ENCODE measurements around the gene TMPRSS9.
"Not testable (repeated sequence)": the region's sequence is repeated elsewhere in the genome, so short reads cannot be mapped to it uniquely, and the experiment has no call there.

The TMPRSS9 gene

DNA sequence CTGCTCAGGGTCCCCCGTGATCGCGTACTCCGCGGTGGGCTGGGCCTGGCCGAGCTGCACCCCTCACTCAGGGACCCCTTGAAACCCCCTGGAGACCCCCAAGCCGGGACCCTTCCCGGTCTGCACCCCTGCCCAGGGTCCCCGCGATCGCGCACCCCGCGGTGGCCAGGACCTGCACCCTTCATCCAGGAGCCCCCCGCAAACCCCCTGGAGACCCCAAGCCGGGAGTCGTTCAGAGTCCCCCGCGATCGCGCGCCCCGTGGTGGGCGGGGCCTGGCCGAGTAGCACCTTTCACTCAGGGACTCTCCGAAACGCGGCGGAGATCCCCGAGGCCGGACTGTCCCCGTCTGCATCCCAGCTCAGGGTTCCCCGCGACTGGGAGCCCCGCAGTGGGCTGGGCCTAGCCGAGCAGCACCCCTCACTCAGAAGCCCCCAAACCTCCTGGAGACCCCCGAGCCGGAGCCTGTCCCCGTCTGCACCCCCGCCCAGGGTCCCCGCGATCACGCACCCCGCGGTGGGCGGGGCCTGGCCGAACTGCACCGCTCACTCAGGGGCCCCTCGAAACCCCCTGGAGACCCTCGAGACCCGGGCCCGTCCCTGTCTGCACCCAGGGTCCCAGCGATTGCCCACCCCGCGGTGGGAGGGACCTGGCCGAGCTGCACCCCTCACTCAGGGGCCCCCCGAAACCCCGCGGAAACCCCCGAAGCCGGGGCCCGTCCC is 95.9 kb downstream of the TMPRSS9 start:
- TF ChIP-seq, protein P1, sequence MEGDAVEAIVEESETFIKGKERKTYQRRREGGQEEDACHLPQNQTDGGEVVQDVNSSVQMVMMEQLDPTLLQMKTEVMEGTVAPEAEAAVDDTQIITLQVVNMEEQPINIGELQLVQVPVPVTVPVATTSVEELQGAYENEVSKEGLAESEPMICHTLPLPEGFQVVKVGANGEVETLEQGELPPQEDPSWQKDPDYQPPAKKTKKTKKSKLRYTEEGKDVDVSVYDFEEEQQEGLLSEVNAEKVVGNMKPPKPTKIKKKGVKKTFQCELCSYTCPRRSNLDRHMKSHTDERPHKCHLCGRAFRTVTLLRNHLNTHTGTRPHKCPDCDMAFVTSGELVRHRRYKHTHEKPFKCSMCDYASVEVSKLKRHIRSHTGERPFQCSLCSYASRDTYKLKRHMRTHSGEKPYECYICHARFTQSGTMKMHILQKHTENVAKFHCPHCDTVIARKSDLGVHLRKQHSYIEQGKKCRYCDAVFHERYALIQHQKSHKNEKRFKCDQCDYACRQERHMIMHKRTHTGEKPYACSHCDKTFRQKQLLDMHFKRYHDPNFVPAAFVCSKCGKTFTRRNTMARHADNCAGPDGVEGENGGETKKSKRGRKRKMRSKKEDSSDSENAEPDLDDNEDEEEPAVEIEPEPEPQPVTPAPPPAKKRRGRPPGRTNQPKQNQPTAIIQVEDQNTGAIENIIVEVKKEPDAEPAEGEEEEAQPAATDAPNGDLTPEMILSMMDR (IDR thresholded peaks at IDR 0.05; ENCODE audit: extremely low read depth, missing control alignments), result no peak
- peak; percentile 90 for DNase-seq (ENCODE audit: low spot score)

DNA sequence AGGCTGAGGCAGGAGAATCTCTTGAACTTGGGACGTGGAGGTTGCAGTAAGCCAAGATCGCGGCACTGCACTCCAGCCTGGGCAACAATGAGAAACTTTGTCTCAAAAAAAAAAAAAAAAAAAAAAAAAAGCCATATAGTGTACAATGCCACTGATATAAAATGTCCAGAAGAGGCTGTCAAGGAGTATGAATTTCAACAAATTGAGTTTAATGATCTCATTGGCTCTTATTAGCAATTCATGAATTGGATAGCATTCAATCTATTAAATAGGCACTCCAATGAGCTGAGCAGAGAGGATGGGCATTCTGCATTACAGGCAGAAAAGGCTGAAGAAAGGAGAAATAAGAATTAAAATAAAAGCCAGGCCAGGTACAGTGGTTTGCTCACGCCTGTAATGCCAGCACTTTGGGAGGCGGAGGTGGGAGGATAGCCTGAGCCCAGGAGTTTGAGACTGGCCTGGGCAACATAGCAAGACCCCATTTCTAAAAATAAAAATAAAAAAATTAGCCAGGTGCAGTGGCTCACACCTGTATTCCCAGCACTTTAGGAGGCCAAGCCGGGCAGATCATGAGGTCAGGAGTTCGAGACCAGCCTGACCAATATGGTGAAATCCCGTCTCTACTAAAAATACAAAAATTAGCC is 97.5 kb downstream of the TMPRSS9 start:
- no peak for DNase-seq (ENCODE audit: low spot score)
- TF ChIP-seq, protein P1 (IDR thresholded peaks at IDR 0.05; ENCODE audit: extremely low read depth, missing control alignments), result no peak

DNA sequence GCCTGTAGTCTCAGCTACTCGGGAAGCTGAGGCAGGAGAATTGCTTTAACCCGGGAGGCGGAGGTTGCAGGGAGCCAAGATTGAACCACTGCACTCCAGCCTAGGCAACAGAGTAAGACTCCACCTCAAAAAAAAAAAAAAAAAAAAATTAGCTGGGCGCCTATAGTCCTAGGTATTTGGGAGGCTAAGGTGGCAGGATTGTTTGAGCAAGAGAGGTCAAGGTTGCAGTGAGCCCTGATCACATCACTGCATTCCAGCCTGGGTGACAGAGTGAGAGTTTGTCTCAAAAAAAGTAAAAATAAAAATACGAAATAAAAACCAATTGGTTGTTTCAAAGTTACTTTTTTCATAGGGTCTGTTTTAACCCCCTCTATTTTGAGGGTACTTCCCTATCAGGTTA is 98.0 kb downstream of the TMPRSS9 start:
- TF ChIP-seq, protein P1 (IDR thresholded peaks at IDR 0.05; ENCODE audit: extremely low read depth, missing control alignments), result no peak
- DNase-seq (ENCODE audit: low spot score), result no peak

DNA sequence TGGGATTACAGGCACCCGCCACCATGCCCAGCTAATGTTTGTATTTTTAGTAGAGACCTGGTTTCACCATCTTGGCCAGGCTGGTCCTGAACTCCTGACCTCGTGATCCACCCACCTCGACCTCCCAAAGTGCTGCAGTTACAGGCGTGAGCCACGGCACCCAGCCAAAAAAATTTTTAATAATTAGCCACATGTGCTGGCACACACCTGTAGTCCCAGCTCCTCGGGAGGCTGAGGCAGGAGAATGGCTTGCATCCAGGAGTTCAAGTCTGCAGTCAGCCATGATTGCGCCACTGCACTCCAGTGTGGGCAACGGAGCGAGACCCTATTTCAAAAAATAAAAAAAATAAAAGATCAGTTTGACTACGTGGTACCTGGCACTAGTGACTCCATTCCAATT is 98.7 kb downstream of the TMPRSS9 start:
- not testable (repeated sequence) for DNase-seq (ENCODE audit: low spot score)

DNA sequence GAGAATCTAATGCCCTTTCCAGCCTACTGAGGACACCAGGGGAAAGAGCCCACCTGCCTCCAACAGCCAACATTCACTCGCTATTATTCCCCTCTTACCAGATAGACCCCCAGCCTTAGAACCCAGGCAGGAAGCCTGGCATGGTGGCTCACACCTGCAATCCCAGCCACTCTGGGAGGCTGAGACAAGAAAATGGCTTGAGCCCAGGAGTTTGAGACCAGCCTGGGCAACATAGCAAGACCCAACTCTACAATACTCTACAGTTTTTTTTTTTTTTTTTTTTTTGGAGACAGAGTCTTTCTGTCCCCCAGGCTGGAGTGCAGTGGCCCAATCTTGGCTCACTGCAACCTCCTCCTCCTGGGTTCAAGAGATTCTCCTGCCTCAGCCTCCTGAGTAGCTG is 100.2 kb downstream of the TMPRSS9 start:
- TF ChIP-seq, protein P1 (IDR thresholded peaks at IDR 0.05; ENCODE audit: extremely low read depth, missing control alignments), result no peak
- no peak for DNase-seq (ENCODE audit: low spot score)

DNA sequence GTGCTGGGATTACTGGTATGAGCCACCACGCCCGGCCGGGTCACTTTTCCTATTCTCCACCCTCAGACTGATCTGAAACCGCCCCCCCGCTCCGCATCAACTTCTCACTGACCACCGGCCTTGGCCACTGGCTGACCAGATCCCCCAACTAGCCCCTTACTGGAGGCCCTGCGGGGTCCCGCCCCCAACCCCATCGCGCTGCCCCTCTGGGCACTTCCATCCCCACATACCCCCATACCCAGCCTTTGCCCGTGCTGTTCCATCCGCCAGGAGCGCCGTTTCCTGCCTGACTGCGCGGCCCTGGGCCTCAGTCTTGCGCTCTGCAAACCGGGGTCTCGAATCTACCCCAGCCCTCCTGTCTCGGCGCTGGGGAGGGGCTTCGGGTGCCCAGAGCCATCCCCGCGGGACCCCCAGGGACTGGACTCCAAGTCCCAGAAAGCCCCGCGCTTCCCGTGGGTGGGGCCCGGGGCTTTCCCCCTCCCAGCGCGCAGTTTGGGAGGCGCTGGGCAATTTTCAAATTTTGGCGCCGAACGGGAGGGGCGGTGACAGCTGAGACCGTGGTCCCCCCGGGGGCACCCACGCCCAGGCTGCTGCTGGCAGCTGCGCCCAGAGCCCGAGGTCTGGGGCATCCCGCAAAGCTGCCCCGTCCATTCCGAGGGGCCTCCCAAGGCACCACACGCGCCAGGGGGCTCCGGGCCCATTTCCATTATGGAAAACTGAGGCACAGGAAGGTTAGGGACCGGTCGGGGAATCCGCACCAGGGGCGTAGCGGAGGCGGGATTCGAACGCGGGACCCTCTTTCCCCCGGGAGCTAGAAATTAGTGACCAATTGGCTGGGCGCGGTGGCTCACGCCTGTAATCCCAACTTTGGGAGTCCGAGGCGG is 101.9 kb downstream of the TMPRSS9 start:
- peak; percentile 90 for DNase-seq (ENCODE audit: low spot score)

DNA sequence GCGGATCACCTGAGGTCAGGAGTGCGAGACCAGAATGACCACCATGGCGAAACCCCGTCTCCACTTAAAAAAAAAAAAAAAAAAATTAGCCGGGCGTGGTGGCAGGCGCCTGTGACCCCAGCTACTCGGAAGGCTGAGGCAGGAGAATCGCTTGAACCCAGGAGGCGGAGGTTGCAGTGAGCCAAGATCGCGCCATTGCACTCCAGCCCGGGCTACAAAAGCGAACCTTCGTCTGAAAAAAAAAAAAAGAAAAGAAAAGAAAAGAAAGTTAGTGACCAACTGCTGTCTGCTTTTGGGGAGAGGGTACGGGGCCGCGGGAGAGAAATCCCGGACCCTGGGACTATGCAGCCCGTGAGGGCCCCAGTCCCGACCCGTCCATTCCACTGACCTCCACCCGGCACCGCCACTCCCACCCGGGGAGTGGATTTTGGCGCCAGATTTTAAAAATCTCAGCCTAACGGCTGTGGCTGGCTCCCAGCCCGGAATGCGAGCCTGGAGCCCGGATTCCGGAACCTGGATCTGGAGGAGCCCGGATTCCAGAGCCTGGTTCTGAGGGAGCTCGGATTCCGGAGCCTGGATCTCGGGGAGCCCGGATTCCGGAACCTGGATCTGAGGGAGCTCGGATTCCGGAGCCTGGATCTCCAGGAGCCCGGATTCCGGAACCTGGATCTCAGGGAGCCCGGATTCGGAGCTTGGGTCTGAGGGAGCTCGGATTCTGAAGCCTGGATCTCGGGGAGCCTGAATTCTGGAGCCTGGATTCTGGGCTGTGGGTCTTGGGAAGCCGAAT is 102.8 kb downstream of the TMPRSS9 start:
- TF ChIP-seq, protein P1 (IDR thresholded peaks at IDR 0.05; ENCODE audit: extremely low read depth, missing control alignments), result no peak

More for the DNA sequence above, 101.9 kb downstream of the TMPRSS9 start:
- TF ChIP-seq, protein P1 (IDR thresholded peaks at IDR 0.05; ENCODE audit: extremely low read depth, missing control alignments), result no peak

DNA sequence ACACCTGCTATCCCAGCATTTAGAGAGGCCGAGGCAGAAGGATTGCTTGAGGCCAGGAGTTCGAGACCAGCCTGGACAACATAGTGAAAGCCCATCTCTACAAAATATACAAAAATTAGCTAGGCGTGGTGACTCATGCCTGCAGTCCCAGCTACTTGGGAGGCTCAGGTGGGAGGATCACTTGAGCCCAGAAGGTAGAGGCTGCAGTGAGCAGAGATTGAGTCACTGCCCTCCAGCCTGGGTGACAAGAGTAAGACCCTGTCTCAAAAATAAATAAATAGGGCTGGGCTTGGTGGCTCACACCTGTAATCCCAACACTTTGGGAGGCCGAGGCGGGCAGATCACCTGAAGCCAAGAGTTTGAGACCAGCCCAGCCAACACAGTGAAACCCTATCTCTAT is 103.6 kb downstream of the TMPRSS9 start:
- not testable (repeated sequence) for DNase-seq (ENCODE audit: low spot score)

More for the DNA sequence above, 102.8 kb downstream of the TMPRSS9 start:
- no peak for DNase-seq (ENCODE audit: low spot score)
